Neural cell (in vitro differentiated cells): Measurements from ENCODE around the gene IGSF3. TPM values are rescaled to one million over a fixed set of nuclear protein-coding genes. Genes with fewer than 3 reads are reported as not detected.

Experiments used
- H2AFZ ChIP-seq: fragments of 200-600, 300-800 bp; sonication (generic), shearing (Covaris generic); 2 replicates; pipeline ENCODE4 v1.6.0; 2014; ENCODE audit warnings: low read depth, mild to moderate bottlenecking, antibody characterized with exemption, low read length, moderate library complexity
- H3F3A ChIP-seq: fragments of 200-600 bp; shearing (Covaris generic); 2 replicates; pipeline ENCODE4 v1.6.1; 2016; ENCODE audit warnings: mild to moderate bottlenecking, moderate library complexity, mixed read lengths, antibody characterized with exemption, low read length; ENCODE audit not compliant: insufficient read depth, poor library complexity, severe bottlenecking
- H3K27ac ChIP-seq: fragments of 200-600, 300-800 bp; sonication (generic), shearing (Covaris generic); 2 replicates; pipeline ENCODE4 v1.5.1; 2014; ENCODE audit warnings: mild to moderate bottlenecking, low read length, moderate library complexity
- H3K27me3 ChIP-seq: fragments of 300-800, 200-600 bp; sonication (generic), shearing (Covaris generic); 2 replicates; pipeline ENCODE4 v1.6.0; 2014; ENCODE audit warnings: mild to moderate bottlenecking, low read depth, low read length, moderate library complexity; ENCODE audit not compliant: insufficient read depth
- H3K36me3 ChIP-seq: fragments of 300-800, 200-600 bp; sonication (generic), shearing (Covaris generic); 2 replicates; pipeline ENCODE4 v1.5.1; 2014; ENCODE audit warnings: mild to moderate bottlenecking, antibody characterized with exemption, low read length, moderate library complexity; ENCODE audit not compliant: insufficient read depth
- H3K4me2 ChIP-seq: fragments of 300-800, 200-600 bp; sonication (generic), shearing (Covaris generic); 2 replicates; pipeline ENCODE4 v1.6.0; 2014; ENCODE audit warnings: mild to moderate bottlenecking, low read length
- H3K4me3 ChIP-seq: fragments of 300-800, 200-600 bp; sonication (generic), shearing (Covaris generic); 2 replicates; pipeline ENCODE4 v1.5.1; 2014; ENCODE audit warnings: mild to moderate bottlenecking, low read length, moderate library complexity
- H3K79me2 ChIP-seq: fragments of 200-600 bp; shearing (Covaris generic); replicated peaks from 2 replicates; pipeline ENCODE4 v1.6.0; 2014; ENCODE audit warnings: mild to moderate bottlenecking, low read length, moderate library complexity; ENCODE audit not compliant: insufficient read depth
- H3K9ac ChIP-seq: fragments of 300-800, 200-600 bp; sonication (generic), shearing (Covaris generic); 2 replicates; pipeline ENCODE4 v1.6.1; 2016; ENCODE audit warnings: mild to moderate bottlenecking, low read length, mixed read lengths
- H3K9me2 ChIP-seq: fragments of 200-600 bp; shearing (Covaris generic); 2 replicates; pipeline ENCODE4 v1.6.1; 2016; ENCODE audit warnings: mild to moderate bottlenecking, low read length, mixed read lengths; ENCODE audit not compliant: insufficient read depth
- H3K9me3 ChIP-seq: fragments of 200-600, 300-800 bp; sonication (generic), shearing (Covaris generic); 2 replicates; pipeline ENCODE4 v1.6.1; 2016; ENCODE audit warnings: mild to moderate bottlenecking, mixed run types, low read length, moderate library complexity, mixed read lengths
- H4K20me1 ChIP-seq: fragments of 200-600 bp; shearing (Covaris generic); 2 replicates; pipeline ENCODE4 v1.6.1; 2016; ENCODE audit warnings: mild to moderate bottlenecking, mixed run types; ENCODE audit not compliant: insufficient read depth
- EP300 ChIP-seq: fragments of 450-650 bp; conservative IDR thresholded peaks from 2 replicates; pipeline ENCODE4 v1.6.1; 2014; ENCODE audit warnings: antibody characterized with exemption, mild to moderate bottlenecking, moderate library complexity; ENCODE audit not compliant: poor library complexity, severe bottlenecking
- EZH2 ChIP-seq: fragments of 200-600, 300-800 bp; shearing (Covaris generic), sonication (generic); IDR thresholded peaks from 2 replicates; pipeline ENCODE4 v1.6.1; 2014; ENCODE audit warnings: antibody characterized with exemption, low read length, borderline replicate concordance, mild to moderate bottlenecking; ENCODE audit not compliant: insufficient read depth, poor library complexity, severe bottlenecking
- MXI1 ChIP-seq: fragments of 450-650 bp; conservative IDR thresholded peaks from 2 replicates; pipeline ENCODE4 v1.6.1; 2014; ENCODE audit warnings: antibody characterized with exemption, mild to moderate bottlenecking; ENCODE audit not compliant: poor library complexity, severe bottlenecking
- POLR2AphosphoS5 ChIP-seq: IDR thresholded peaks from 2 replicates; pipeline ENCODE4 v1.6.1; 2012
- RAD21 ChIP-seq: fragments of 450-650 bp; conservative IDR thresholded peaks from 2 replicates; pipeline ENCODE4 v1.6.1; 2014; ENCODE audit warnings: antibody characterized with exemption, mild to moderate bottlenecking, moderate library complexity
- REST ChIP-seq: IDR thresholded peaks from 2 replicates; pipeline ENCODE4 v1.6.1; 2012; ENCODE audit warnings: borderline replicate concordance
- SMC3 ChIP-seq: fragments of 450-650 bp; conservative IDR thresholded peaks from 2 replicates; pipeline ENCODE4 v1.6.1; 2014; ENCODE audit warnings: antibody characterized with exemption, mild to moderate bottlenecking, moderate library complexity; ENCODE audit not compliant: poor library complexity
- TAF1 ChIP-seq: IDR thresholded peaks from 2 replicates; pipeline ENCODE4 v1.6.1; 2012; ENCODE audit warnings: low read depth
- polyA plus RNA-seq: library from polyadenylated mRNA; depleted of rRNA; stranded (reverse); fragments of >200 nt; gene quantifications from 2 replicates; pipeline ENCODE4 v1.2.3, GENCODE V29; 2014
- TF ChIP-seq, protein P1 (sequence below): fragments of 450-650 bp; IDR thresholded peaks from 2 replicates; pipeline ENCODE4 v1.5.1; 2014; ENCODE audit warnings: antibody characterized with exemption, mild to moderate bottlenecking, moderate library complexity; ENCODE audit not compliant: poor library complexity, severe bottlenecking

Gene IGSF3
- polyA plus RNA-seq, 1 donor from 2014 or later = 81.4 TPM

DNA sequence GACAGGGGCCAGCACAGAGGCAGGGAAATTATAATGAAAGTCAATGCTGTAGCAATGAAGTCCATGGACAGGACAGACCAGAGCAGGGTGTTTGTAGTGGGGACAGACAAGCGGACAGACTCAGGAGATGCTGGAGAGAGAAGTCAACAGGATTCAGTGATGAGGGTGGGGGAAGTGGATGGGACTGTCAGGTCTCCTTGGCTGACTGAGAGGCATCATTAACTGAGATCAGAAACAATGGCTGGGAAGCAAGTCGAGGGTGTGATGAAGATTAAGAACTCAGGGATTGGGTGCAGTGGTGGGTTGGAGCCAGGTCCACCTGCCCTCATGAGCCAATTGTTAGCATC lies 122.2 kb downstream of the IGSF3 start:
- no peak overlapping the region for H3K4me3 ChIP-seq
- no peaks in the 10 kb centered on the region for H3K9me2 ChIP-seq
- TF ChIP-seq TAF1 (no peak), MXI1 (no peak), RAD21 (no peak), SMC3 (no peak), EP300 (no peak), REST (no peak), EZH2 (no peak), POLR2AphosphoS5 (no peak)
- TF ChIP-seq, protein P1, sequence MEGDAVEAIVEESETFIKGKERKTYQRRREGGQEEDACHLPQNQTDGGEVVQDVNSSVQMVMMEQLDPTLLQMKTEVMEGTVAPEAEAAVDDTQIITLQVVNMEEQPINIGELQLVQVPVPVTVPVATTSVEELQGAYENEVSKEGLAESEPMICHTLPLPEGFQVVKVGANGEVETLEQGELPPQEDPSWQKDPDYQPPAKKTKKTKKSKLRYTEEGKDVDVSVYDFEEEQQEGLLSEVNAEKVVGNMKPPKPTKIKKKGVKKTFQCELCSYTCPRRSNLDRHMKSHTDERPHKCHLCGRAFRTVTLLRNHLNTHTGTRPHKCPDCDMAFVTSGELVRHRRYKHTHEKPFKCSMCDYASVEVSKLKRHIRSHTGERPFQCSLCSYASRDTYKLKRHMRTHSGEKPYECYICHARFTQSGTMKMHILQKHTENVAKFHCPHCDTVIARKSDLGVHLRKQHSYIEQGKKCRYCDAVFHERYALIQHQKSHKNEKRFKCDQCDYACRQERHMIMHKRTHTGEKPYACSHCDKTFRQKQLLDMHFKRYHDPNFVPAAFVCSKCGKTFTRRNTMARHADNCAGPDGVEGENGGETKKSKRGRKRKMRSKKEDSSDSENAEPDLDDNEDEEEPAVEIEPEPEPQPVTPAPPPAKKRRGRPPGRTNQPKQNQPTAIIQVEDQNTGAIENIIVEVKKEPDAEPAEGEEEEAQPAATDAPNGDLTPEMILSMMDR = no peak
- no peaks in the 10 kb centered on the region for H4K20me1 ChIP-seq
- H3K4me2 ChIP-seq = no peak overlapping the region
- H3F3A ChIP-seq = no peaks in the 10 kb centered on the region
- no peaks in the 10 kb centered on the region for H3K36me3 ChIP-seq
- no peaks in the 10 kb centered on the region for H3K79me2 ChIP-seq
- no peaks in the 10 kb centered on the region for H3K9me3 ChIP-seq
- no peaks in the 10 kb centered on the region for H3K27me3 ChIP-seq
- no peak overlapping the region for H3K27ac ChIP-seq
- no peak overlapping the region for H3K9ac ChIP-seq
- H2AFZ ChIP-seq = no peak overlapping the region

- TF ChIP-seq SMC3 = no peak
- no peak for TF ChIP-seq EZH2
- no peak for TF ChIP-seq REST
- TF ChIP-seq TAF1 = no peak
- TF ChIP-seq, protein P1 = no peak
- TF ChIP-seq EP300 = no peak
- no peak for TF ChIP-seq RAD21
- no peak for TF ChIP-seq MXI1
- TF ChIP-seq POLR2AphosphoS5 = no peak
- Histone ChIP-seq H3K36me3 (no peaks in the 10 kb centered on the region), H3K9ac (no peak overlapping the region), H3F3A (no peaks in the 10 kb centered on the region), H2AFZ (no peak overlapping the region), H3K4me3 (no peak overlapping the region), H3K4me2 (no peak overlapping the region), H3K9me3 (no peaks in the 10 kb centered on the region), H3K27ac (no peak overlapping the region), H3K27me3 (no peaks in the 10 kb centered on the region), H4K20me1 (no peaks in the 10 kb centered on the region), H3K9me2 (no peaks in the 10 kb centered on the region), H3K79me2 (no peaks in the 10 kb centered on the region)
Observed at GRCh38 chr1:116544588-116545358, 122.8 kb downstream of the IGSF3 start.
